Measurements from ENCODE around the gene MAP7. TPM values are rescaled to one million over a fixed set of nuclear protein-coding genes. Genes with fewer than 3 reads are reported as not detected.

MAP7 gene
- total and polyA plus RNA-seq, 4 donors, result 3.2 to 17.5 (median 8.3) TPM

DNA sequence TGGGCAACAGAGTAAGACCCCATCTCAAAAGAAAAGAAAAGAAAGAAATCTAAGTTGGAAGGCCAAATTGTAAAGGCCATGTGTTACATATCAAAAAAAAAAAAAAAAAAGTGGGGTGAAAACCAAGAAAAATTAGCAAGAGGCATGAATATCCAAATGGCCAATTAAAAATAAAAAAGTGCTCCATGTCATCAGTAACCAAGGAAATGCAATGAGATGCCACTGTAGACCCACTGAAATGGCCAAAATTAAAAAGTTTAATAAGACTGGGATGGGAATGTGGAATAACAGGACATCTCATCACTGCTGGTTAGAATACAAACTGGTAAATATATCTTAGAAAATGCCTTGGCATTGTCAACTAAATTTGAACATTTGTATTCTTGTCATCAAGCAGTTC lies 230.5 kb downstream of the MAP7 start:
- Histone ChIP-seq H3K27ac (ENCODE audit: low read depth in 1 of 2, low read length in 2 of 2) (no peak overlapping the region), H3K27me3 (ENCODE audit: control insufficient read depth in 4 of 4, insufficient read depth in 4 of 4, low read length in 3 of 4) (no peaks in the 10 kb centered on the region), H3K4me3 (ENCODE audit: low read depth in 1 of 3, low read length in 3 of 3) (no peak overlapping the region), H3K4me1 (ENCODE audit: control insufficient read depth in 4 of 4, insufficient read depth in 4 of 4, low read length in 3 of 4) (no peaks in the 10 kb centered on the region), H3K36me3 (ENCODE audit: control insufficient read depth in 4 of 4, insufficient read depth in 3 of 4, low read depth in 1 of 4, low read length in 3 of 4) (no peaks in the 10 kb centered on the region), H3K9ac (ENCODE audit: low read depth in 1 of 2, low read length in 2 of 2) (no peak overlapping the region), H3K9me3 (ENCODE audit: control insufficient read depth in 4 of 4, low read length in 3 of 4) (no peaks in the 10 kb centered on the region)
- no peak for TF ChIP-seq FOXA1 (IDR thresholded peaks at IDR 0.05)
- TF ChIP-seq TAF1 (conservative IDR thresholded peaks at IDR 0.05), result no peak
- TF ChIP-seq HNF4G (IDR thresholded peaks at IDR 0.05), result no peak
- TF ChIP-seq RAD21 (IDR thresholded peaks at IDR 0.05), result no peak
- TF ChIP-seq GABPA (IDR thresholded peaks at IDR 0.05 in 1 of 2, conservative IDR thresholded peaks at IDR 0.05 in 1 of 2), result no peak
- TF ChIP-seq, protein P1, sequence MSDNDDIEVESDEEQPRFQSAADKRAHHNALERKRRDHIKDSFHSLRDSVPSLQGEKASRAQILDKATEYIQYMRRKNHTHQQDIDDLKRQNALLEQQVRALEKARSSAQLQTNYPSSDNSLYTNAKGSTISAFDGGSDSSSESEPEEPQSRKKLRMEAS (IDR thresholded peaks at IDR 0.05), result no peak
- no peak for TF ChIP-seq YY1 (IDR thresholded peaks at IDR 0.05)
- no peak for TF ChIP-seq FOXA2 (IDR thresholded peaks at IDR 0.05)
- no peak for TF ChIP-seq JUND (IDR thresholded peaks at IDR 0.05)
- TF ChIP-seq, protein P2, sequence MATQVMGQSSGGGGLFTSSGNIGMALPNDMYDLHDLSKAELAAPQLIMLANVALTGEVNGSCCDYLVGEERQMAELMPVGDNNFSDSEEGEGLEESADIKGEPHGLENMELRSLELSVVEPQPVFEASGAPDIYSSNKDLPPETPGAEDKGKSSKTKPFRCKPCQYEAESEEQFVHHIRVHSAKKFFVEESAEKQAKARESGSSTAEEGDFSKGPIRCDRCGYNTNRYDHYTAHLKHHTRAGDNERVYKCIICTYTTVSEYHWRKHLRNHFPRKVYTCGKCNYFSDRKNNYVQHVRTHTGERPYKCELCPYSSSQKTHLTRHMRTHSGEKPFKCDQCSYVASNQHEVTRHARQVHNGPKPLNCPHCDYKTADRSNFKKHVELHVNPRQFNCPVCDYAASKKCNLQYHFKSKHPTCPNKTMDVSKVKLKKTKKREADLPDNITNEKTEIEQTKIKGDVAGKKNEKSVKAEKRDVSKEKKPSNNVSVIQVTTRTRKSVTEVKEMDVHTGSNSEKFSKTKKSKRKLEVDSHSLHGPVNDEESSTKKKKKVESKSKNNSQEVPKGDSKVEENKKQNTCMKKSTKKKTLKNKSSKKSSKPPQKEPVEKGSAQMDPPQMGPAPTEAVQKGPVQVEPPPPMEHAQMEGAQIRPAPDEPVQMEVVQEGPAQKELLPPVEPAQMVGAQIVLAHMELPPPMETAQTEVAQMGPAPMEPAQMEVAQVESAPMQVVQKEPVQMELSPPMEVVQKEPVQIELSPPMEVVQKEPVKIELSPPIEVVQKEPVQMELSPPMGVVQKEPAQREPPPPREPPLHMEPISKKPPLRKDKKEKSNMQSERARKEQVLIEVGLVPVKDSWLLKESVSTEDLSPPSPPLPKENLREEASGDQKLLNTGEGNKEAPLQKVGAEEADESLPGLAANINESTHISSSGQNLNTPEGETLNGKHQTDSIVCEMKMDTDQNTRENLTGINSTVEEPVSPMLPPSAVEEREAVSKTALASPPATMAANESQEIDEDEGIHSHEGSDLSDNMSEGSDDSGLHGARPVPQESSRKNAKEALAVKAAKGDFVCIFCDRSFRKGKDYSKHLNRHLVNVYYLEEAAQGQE (IDR thresholded peaks at IDR 0.05), result no peak
- TF ChIP-seq EGR1 (IDR thresholded peaks at IDR 0.05; ENCODE audit: low read depth in 2 of 2), result no peak
- TF ChIP-seq RXRA (IDR thresholded peaks at IDR 0.05), result no peak
- TF ChIP-seq, protein P3, sequence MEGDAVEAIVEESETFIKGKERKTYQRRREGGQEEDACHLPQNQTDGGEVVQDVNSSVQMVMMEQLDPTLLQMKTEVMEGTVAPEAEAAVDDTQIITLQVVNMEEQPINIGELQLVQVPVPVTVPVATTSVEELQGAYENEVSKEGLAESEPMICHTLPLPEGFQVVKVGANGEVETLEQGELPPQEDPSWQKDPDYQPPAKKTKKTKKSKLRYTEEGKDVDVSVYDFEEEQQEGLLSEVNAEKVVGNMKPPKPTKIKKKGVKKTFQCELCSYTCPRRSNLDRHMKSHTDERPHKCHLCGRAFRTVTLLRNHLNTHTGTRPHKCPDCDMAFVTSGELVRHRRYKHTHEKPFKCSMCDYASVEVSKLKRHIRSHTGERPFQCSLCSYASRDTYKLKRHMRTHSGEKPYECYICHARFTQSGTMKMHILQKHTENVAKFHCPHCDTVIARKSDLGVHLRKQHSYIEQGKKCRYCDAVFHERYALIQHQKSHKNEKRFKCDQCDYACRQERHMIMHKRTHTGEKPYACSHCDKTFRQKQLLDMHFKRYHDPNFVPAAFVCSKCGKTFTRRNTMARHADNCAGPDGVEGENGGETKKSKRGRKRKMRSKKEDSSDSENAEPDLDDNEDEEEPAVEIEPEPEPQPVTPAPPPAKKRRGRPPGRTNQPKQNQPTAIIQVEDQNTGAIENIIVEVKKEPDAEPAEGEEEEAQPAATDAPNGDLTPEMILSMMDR (IDR thresholded peaks at IDR 0.05; ENCODE audit: low read depth, low read length, missing input control), result no peak
- no peak for TF ChIP-seq SP1 (IDR thresholded peaks at IDR 0.05)
- TF ChIP-seq NR2F2 (IDR thresholded peaks at IDR 0.05), result no peak
- no peak for TF ChIP-seq HNF4A (conservative IDR thresholded peaks at IDR 0.05)
- TF ChIP-seq ATF3 (IDR thresholded peaks at IDR 0.05), result no peak
- TF ChIP-seq, protein P4, sequence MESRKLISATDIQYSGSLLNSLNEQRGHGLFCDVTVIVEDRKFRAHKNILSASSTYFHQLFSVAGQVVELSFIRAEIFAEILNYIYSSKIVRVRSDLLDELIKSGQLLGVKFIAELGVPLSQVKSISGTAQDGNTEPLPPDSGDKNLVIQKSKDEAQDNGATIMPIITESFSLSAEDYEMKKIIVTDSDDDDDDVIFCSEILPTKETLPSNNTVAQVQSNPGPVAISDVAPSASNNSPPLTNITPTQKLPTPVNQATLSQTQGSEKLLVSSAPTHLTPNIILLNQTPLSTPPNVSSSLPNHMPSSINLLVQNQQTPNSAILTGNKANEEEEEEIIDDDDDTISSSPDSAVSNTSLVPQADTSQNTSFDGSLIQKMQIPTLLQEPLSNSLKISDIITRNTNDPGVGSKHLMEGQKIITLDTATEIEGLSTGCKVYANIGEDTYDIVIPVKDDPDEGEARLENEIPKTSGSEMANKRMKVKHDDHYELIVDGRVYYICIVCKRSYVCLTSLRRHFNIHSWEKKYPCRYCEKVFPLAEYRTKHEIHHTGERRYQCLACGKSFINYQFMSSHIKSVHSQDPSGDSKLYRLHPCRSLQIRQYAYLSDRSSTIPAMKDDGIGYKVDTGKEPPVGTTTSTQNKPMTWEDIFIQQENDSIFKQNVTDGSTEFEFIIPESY (IDR thresholded peaks at IDR 0.05), result no peak
- no peak for DNase-seq (ENCODE audit: low spot score)
